ES-I3 (cell line): ENCODE data around the gene B3GALT6.

Experiments
- H3K36me3 ChIP-seq: 2 replicates; pipeline ENCODE4 v1.6.1; 2013; ENCODE audit warnings: mild to moderate bottlenecking, low read length, control low read depth, moderate library complexity; ENCODE audit not compliant: insufficient read depth
- H3K4me1 ChIP-seq: 2 replicates; pipeline ENCODE4 v1.6.1; 2013; ENCODE audit warnings: mild to moderate bottlenecking, control low read depth, low read length; ENCODE audit not compliant: insufficient read depth
- H3K9ac ChIP-seq: 2 replicates; pipeline ENCODE4 v1.6.1; 2013; ENCODE audit warnings: low read depth, mild to moderate bottlenecking, low read length, moderate library complexity
- H3K9me3 ChIP-seq: 2 replicates; pipeline ENCODE4 v1.6.1; 2013; ENCODE audit warnings: mild to moderate bottlenecking, low read length, moderate library complexity; ENCODE audit not compliant: control insufficient read depth, insufficient read depth

B3GALT6 gene

GRCh38 chr1:1279028-1279427 is 47.0 kb downstream of the B3GALT6 start:
- Histone ChIP-seq H3K9me3 (no peaks in the 10 kb centered on the region), H3K36me3 (no peaks in the 10 kb centered on the region), H3K4me1 (no peaks in the 10 kb centered on the region), H3K9ac (no peak overlapping the region)

- no peaks in the 10 kb centered on the region for H3K36me3 ChIP-seq
- no peaks in the 10 kb centered on the region for H3K9me3 ChIP-seq
- no peaks in the 10 kb centered on the region for H3K4me1 ChIP-seq
- H3K9ac ChIP-seq, result no peak overlapping the region
These were observed 48.9 kb downstream of the B3GALT6 start for GRCh38 chr1:1280782-1281481.

- H3K36me3 ChIP-seq, result no peaks in the 10 kb centered on the region
- no peaks in the 10 kb centered on the region for H3K9me3 ChIP-seq
- no peaks in the 10 kb centered on the region for H3K4me1 ChIP-seq
- H3K9ac ChIP-seq, result no peak overlapping the region
These were observed 49.7 kb downstream of the B3GALT6 start for GRCh38 chr1:1281533-1282321.

- no peaks in the 10 kb centered on the region for H3K4me1 ChIP-seq
- no peaks in the 10 kb centered on the region for H3K9me3 ChIP-seq
- H3K36me3 ChIP-seq, result no peaks in the 10 kb centered on the region
- H3K9ac ChIP-seq, result no peak overlapping the region
These were observed 51.0 kb downstream of the B3GALT6 start for GRCh38 chr1:1282998-1283397.

- no peak overlapping the region for H3K9ac ChIP-seq
- H3K36me3 ChIP-seq, result no peaks in the 10 kb centered on the region
- no peaks in the 10 kb centered on the region for H3K4me1 ChIP-seq
- H3K9me3 ChIP-seq, result no peaks in the 10 kb centered on the region
These were observed 51.8 kb downstream of the B3GALT6 start for GRCh38 chr1:1283821-1284220.
